ENCODE measurements around the gene STRADB.
"Not testable (repeated sequence)": the region's sequence is repeated elsewhere in the genome, so short reads cannot be mapped to it uniquely, and the experiment has no call there.

STRADB gene

DNA sequence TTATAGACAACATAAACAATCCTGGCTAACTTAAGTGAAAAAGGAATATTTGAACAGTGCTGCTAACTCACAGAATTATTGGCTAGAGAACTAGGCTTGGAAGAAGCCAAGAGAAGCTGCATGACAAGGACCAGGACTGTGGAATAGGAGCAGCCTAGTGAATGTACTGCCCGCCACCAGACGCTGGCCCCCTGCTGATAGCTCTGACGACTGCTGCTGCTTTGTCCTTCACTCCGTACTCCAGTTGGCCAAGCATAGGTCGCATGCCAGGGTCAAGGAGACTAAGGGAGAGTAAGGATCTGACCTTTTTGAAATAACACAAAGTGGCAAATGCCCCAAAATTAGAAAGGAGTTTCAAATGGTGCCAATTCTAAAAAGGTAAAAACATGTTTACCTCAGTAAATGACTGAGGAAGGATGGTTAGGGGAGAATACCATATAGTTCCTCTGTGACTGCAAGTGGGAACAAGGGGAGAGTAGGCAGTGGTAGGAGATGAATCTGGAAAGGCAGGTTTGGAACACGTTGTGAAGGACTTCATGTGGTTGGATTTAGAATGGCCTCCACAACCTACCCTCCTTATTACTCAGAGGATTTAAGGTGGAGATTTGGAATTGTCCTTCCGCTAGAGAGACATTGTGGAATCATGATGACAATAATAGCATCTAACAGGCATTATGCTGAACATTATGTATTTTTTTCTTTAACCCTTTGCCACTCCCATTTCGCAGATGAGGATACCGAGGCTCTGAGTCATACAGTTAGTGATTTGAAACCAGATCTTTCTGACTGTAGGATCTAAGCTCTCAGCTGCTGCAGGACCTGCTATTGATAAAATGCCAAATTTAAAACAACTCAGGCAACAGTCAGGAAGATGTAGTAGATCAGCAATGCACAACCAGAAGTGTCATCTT, 19.5 kb downstream of the STRADB start:
- no peak for DNase-seq

DNA sequence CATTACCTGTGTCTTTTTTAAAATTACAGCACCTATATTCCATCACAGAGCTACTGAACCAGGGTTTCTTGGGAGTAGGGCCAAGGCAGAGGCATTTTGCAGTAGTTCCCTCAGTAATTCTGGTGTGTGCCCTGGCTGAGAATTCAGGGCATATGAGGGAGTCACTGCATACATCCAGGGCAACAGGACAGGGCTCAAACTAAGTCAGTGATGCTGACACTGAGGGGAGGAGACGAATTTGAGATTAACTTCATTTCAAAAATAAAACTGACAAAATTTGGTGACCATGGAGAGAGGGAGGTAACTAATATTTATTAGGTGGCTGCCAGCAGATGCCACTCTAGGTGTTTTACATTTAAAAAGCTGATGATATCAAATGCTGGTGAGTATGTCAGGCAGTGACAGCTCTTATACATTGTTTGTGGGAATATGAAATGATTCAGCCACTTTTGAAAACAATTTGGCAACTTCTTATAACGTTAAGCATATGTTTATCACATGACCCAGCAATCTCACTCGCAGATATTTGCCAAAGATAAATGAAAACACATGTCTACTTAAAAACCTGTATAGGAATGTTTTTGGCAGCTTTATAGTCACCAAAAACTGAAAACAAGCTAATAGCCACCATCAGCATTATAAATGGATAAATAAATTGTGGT, 20.3 kb downstream of the STRADB start:
- no peak for DNase-seq

GRCh38 chr2:201472411-201472810, 20.9 kb downstream of the STRADB start:
- no peak for DNase-seq

- DNase-seq = no peak
Observed at GRCh38 chr2:201482543-201482942, 31.0 kb downstream of the STRADB start.

GRCh38 chr2:201483342-201483741, 31.8 kb downstream of the STRADB start:
- no peak for DNase-seq

DNA sequence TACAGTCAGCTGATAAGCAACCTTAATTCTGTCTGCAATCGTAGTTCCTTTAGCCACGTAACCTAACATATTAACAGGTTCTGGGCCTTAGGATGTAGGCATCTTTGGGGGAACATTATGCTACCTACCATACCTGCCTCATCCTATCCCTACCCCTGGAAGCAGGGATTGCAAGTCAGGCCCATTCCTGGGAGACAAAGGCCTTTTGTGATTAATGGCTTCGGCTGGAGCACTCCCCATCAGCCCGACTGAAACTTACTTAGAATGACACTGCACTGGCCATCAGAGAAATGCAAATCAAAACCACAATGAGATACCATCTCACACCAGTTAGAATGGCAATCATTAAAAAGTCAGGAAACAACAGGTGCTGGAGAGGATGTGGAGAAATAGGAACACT, 32.2 kb downstream of the STRADB start:
- not testable (repeated sequence) for DNase-seq

DNA sequence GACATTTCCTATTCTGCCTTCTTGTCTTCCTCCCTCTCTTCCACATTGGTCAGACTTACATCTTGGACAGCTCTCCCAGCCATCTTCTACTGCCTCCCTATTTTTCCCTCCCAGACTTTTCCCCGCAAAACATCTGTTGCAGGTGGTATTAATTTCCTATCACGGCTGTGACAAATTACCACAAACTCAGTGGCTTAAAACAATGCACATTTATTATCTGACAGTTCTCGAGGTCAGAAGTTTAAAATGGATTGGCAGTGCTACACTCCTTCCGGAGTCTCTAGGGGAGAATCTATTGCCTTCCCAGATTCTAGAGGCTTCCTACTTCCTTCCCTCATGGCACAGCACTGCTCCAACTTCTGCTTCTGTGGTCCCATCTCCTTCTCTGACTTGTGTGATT, 33.3 kb downstream of the STRADB start:
- DNase-seq = no peak

DNA sequence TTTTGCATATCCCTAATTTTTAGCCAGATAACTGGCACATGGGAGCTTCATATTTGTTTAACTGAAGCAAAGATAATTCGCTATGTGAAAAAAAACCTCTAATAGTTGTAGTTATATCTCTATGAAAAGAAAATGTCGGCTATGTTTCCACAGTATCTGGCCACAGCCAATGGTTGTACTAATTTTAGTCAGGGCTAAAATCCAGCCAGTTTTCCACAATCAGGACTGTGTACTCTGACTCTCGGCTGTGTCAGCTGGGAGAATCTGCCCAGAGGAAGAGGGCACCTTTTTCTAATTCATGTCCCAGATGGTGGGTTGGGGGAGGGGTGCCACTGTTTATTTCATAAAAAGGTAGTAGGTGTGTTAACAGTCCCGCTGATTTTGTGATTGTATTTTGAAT, 38.8 kb downstream of the STRADB start:
- DNase-seq = no peak

GRCh38 chr2:201496785-201497184, 45.2 kb downstream of the STRADB start:
- no peak for DNase-seq

GRCh38 chr2:201500534-201500933, 49.0 kb downstream of the STRADB start:
- DNase-seq = peak; percentile 11

- DNase-seq = no peak
Observed at GRCh38 chr2:201502713-201503112, 51.2 kb downstream of the STRADB start.

- DNase-seq = peak; percentile 2
Observed at GRCh38 chr2:201507725-201508124, 56.2 kb downstream of the STRADB start.

- DNase-seq = no peak
Observed at GRCh38 chr2:201513271-201513670, 61.7 kb downstream of the STRADB start.

DNA sequence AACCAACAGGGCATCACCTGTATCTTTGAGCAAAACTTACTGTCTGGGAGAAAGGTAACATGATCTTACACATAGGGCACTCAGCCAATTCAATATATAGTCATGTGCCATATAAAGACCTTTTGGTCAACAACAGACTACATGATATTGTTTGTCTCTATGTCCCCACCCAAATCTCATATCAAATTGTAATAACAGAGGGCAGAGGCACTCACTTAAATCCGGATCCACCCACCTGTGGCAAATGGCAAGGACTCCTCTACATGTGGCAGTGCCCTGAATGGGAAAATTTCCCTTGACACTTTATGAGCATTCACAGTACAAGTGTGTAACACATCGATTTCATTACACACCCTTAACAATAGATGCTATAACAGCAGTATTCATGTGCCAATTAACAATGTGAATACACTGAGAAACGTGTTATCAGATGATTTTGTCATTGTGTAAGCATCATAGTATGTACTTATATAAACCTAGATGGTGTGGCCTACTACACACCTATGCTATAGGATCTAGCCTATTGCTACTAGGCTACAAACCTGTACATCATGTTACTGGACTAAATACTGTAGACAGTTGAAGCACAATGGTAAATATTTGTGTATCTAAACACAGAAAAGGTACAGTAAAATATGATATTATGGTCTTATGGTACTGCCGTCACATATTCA, 64.2 kb downstream of the STRADB start:
- no peak for DNase-seq

GRCh38 chr2:201517094-201517493, 65.6 kb downstream of the STRADB start:
- DNase-seq = no peak

DNA sequence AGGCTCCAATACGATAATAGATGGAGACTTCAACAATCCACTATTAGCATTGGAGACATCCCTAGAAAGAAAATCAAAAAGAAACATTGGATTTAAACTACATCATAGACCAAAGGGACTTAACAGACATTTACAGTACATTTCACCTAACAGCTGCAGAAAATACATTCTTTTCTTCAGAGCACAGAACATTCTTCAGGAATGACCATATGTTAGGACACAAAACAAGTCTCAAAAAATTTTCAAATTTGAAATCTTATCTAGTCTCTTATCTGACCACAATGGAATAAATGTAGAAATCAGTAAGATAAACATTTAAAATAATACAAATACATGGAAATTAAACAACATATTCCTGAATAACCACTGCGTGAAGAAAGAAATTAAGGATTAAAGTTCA, 68.7 kb downstream of the STRADB start:
- no peak for DNase-seq

- DNase-seq = no peak
Observed at GRCh38 chr2:201522965-201523364, 71.4 kb downstream of the STRADB start.

DNA sequence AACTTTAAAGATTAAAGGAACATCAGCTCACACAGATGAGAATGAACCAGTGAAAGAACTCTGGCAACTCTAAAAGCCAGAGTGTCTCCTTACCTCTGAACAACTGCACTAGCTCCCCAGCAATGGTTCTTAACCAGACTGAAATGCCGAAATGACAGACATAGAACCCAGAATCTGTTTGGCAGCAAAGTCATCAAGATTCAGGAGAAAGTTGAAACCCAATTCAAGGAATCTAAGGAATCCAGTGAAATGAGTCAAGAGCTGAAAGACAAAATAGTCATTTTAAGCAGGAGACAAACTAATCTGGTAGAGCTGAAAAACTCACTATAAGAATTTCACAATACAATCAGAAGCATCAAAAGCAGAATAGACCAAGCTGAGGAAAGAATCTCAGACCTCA, 72.0 kb downstream of the STRADB start:
- DNase-seq = no peak

All from inflammatory macrophage treated with lipopolysaccharide for 4 hours (primary cell).